GM12878 (cell line): ENCODE data around the gene FBXL17. TPM values are rescaled to one million over a fixed set of nuclear protein-coding genes. Genes with fewer than 3 reads are reported as not detected.

Experiments
- ATAC-seq: fragments of 200-7000 bp; cut with Tn5 transposase; 3 replicates; pipeline ENCODE4 v1.9.1; 2020; ENCODE audit warnings: mild to moderate bottlenecking, moderate library complexity
- BruUV-seq: library from RNA; stranded (reverse); fragments of 400-500 nt; replicated peaks from 2 replicates; lab custom pipeline; 2021; lab: Mats Ljungman, UMichigan
- CTCF ChIA-PET: fragments of 300-600 bp; sonication (Branson Sonifier 250); formaldehyde crosslinking; extraction: SDS; loops from one replicate; lab custom pipeline; 2021; ENCODE audit warnings: inconsistent platforms; lab: Yijun Ruan, JAX
- POLR2A ChIA-PET: fragments of 350-600 bp; formaldehyde crosslinking; extraction: SDS; loops from one replicate; lab custom pipeline; 2021; ENCODE audit warnings: inconsistent platforms; lab: Charles Lee
- RAD21 ChIA-PET: fragments of 300-600 bp; sonication (Branson Sonifier 250); formaldehyde crosslinking; loops from one replicate; lab custom pipeline; 2023; ENCODE audit warnings: antibody characterized with exemption; ENCODE audit not compliant: unreplicated experiment; lab: Charles Lee
- SMC1A ChIA-PET: fragments of 300-600 bp; sonication (Branson Sonifier 250); formaldehyde crosslinking; loops from one replicate; lab custom pipeline; 2023; ENCODE audit not compliant: unreplicated experiment, uncharacterized antibody; lab: Charles Lee
- DNase-seq: peaks from one replicate; pipeline ENCODE4 v3.0.0-alpha.2; 2011; ENCODE audit warnings: low read depth, low spot score
- FAIRE-seq: peaks from 3 replicates; lab custom pipeline; 2011; peaks lifted over from hg19 to GRCh38; lab: Jason Lieb, UNC
- H2AFZ ChIP-seq: 2 replicates; pipeline ENCODE4 v1.6.0; 2011; ENCODE audit warnings: low read depth, low read length, control low read depth; ENCODE audit not compliant: control insufficient read depth
- H3K27ac ChIP-seq: 2 replicates; pipeline ENCODE4 v1.5.1; 2011; ENCODE audit warnings: control low read depth; ENCODE audit not compliant: control insufficient read depth, insufficient read depth
- H3K27me3 ChIP-seq, 2 experiments: replicated peaks in 1 of 2; 2 replicates each; pipeline versions ENCODE4 v1.6.0 to v1.6.1; 2011; ENCODE audit warnings: low read length in 1 of 2; ENCODE audit not compliant: control insufficient read depth in 2 of 2, insufficient read depth in 2 of 2
- H3K36me3 ChIP-seq, 2 experiments: 2 replicates each; pipeline ENCODE4 v1.5.1; 2011; ENCODE audit warnings: low read length in 1 of 2; ENCODE audit not compliant: control insufficient read depth in 2 of 2, insufficient read depth in 2 of 2
- H3K4me1 ChIP-seq: 2 replicates; pipeline ENCODE4 v1.6.1; 2011; ENCODE audit warnings: mild to moderate bottlenecking, low read length, moderate library complexity, mixed read lengths; ENCODE audit not compliant: control insufficient read depth, insufficient read depth
- H3K4me2 ChIP-seq: 2 replicates; pipeline ENCODE4 v1.6.0; 2011; ENCODE audit warnings: control low read depth; ENCODE audit not compliant: control insufficient read depth, insufficient read depth
- H3K4me3 ChIP-seq: fragments of 200-600 bp; sonication (generic); 2 replicates; pipeline ENCODE4 v1.5.1; 2016
- H3K79me2 ChIP-seq: 2 replicates; pipeline ENCODE4 v1.6.0; 2011; ENCODE audit warnings: low read length; ENCODE audit not compliant: control insufficient read depth, insufficient read depth
- H3K9ac ChIP-seq: 2 replicates; pipeline ENCODE4 v1.8.0; 2011; ENCODE audit warnings: low read length, control low read depth, mixed read lengths; ENCODE audit not compliant: control insufficient read depth, insufficient read depth
- H3K9me3 ChIP-seq: replicated peaks from 3 replicates; pipeline ENCODE4 v1.5.1; 2011; ENCODE audit warnings: mild to moderate bottlenecking, low read length; ENCODE audit not compliant: control insufficient read depth, insufficient read depth
- H4K20me1 ChIP-seq: 2 replicates; pipeline ENCODE4 v1.6.0; 2011; ENCODE audit not compliant: control insufficient read depth, insufficient read depth
- ATF7 ChIP-seq: fragments of 450-650 bp; IDR thresholded peaks from 2 replicates; pipeline ENCODE4 v1.6.1; 2016; ENCODE audit warnings: low read depth, mild to moderate bottlenecking
- EP300 ChIP-seq, 2 experiments: fragments of 150-350 bp in 1 of 2; IDR thresholded peaks; 2 replicates each; pipeline ENCODE4 v1.6.1; 2011 to 2012; ENCODE audit warnings: low read depth in 2 of 2, low read length in 2 of 2, borderline replicate concordance in 1 of 2, improper control_type of control experiment in 1 of 2, inconsistent platforms in 1 of 2; ENCODE audit not compliant: control insufficient read depth in 1 of 2
- GABPA ChIP-seq: IDR thresholded peaks from 2 replicates; pipeline ENCODE4 v1.6.1; 2014; ENCODE audit warnings: antibody characterized with exemption, low read depth, mild to moderate bottlenecking, inconsistent platforms
- GATAD2B ChIP-seq: fragments of 450-650 bp; conservative IDR thresholded peaks from 2 replicates; pipeline ENCODE4 v1.6.1; 2017; ENCODE audit warnings: low read depth, mild to moderate bottlenecking, moderate library complexity
- HDAC2 ChIP-seq: fragments of 200-600 bp; sonication (generic); IDR thresholded peaks from 2 replicates; pipeline ENCODE4 v1.6.1; 2017
- IKZF1 ChIP-seq: fragments of 450-650 bp; conservative IDR thresholded peaks from 2 replicates; pipeline ENCODE4 v1.6.1; 2017; ENCODE audit warnings: antibody characterized with exemption, mild to moderate bottlenecking
- KLF5 ChIP-seq: fragments of 450-650 bp; IDR thresholded peaks from 2 replicates; pipeline ENCODE4 v1.6.1; 2014; ENCODE audit warnings: mild to moderate bottlenecking; ENCODE audit not compliant: partially characterized antibody
- LARP7 ChIP-seq: fragments of 450-650 bp; IDR thresholded peaks from 2 replicates; pipeline ENCODE4 v1.6.1; 2017; ENCODE audit warnings: mild to moderate bottlenecking
- MEF2A ChIP-seq: IDR thresholded peaks from 2 replicates; pipeline ENCODE4 v1.6.1; 2011; ENCODE audit warnings: low read depth, mild to moderate bottlenecking, low read length, moderate library complexity; ENCODE audit not compliant: insufficient read depth
- NFYB ChIP-seq: IDR thresholded peaks from 2 replicates; pipeline ENCODE4 v1.6.1; 2011; ENCODE audit warnings: low read depth, mild to moderate bottlenecking, low read length, improper control_type of control experiment, moderate library complexity; ENCODE audit not compliant: insufficient read depth
- NR2C1 ChIP-seq: fragments of 450-650 bp; IDR thresholded peaks from 2 replicates; pipeline ENCODE4 v1.6.1; 2017; ENCODE audit warnings: antibody characterized with exemption, mild to moderate bottlenecking, moderate library complexity
- PML ChIP-seq: IDR thresholded peaks from 2 replicates; pipeline ENCODE4 v1.6.1; 2012; ENCODE audit warnings: low read length, inconsistent platforms
- POLR2A ChIP-seq: IDR thresholded peaks from 2 replicates; pipeline ENCODE4 v1.6.1; 2011; ENCODE audit warnings: low read depth, mild to moderate bottlenecking, low read length
- POLR2AphosphoS5 ChIP-seq: IDR thresholded peaks from 2 replicates; pipeline ENCODE4 v1.6.1; 2011; ENCODE audit warnings: mild to moderate bottlenecking, low read length, inconsistent platforms
- ZBTB11 ChIP-seq: fragments of 450-650 bp; formaldehyde crosslinking; IDR thresholded peaks from 2 replicates; pipeline ENCODE4 v1.5.0; 2022; ENCODE audit warnings: mild to moderate bottlenecking, missing genetic modification characterization
- ZBTB4 ChIP-seq: fragments of 450-650 bp; formaldehyde crosslinking; IDR thresholded peaks from 2 replicates; pipeline ENCODE4 v1.4.0; 2022; ENCODE audit warnings: mild to moderate bottlenecking, moderate library complexity
- in situ Hi-C: fragments of 300-500 bp; cut with MboI; formaldehyde crosslinking; loops from 9 replicates; pipeline ENCODE4 v1.14.3; 2018; ENCODE audit warnings: mixed read lengths
- intact Hi-C: fragments of 100-400 bp; cut with micrococcal nuclease; formaldehyde crosslinking; loops from one replicate; pipeline ENCODE4 v1.14.2; 2022; ENCODE audit not compliant: unreplicated experiment
- polyA plus RNA-seq, 11 experiments: library from polyadenylated mRNA; depleted of rRNA in 4 of 11; unstranded in 6 of 11; stranded (reverse) in 5 of 11; fragments of >200 nt; fragmentation: Nextera tagmentation in 4 of 11; fragmentation: Illumina TruSeq in 1 of 11; extraction: Ambion mirVana in 4 of 11; extraction: Trizol in 1 of 11; gene quantifications; 1 replicate in 1 of 11; 2 replicates in 10 of 11; pipeline versions ENCODE4 v1.2.1 to v1.2.3, GENCODE V29; 2011 to 2016; ENCODE audit warnings: inconsistent platforms in 2 of 11, missing spikeins in 2 of 11, low read depth in 1 of 11
- total RNA-seq, 4 experiments: library from RNA; depleted of rRNA in 3 of 4; stranded (reverse); fragments of >200 nt in 3 of 4; fragmentation: Illumina TruSeq in 1 of 4; extraction: Trizol in 1 of 4; gene quantifications; 2 replicates each; pipeline versions ENCODE4 v1.2.1 to v1.2.3, GENCODE V29; 2013 to 2021
- TF ChIP-seq, protein P1 (sequence below): IDR thresholded peaks from 2 replicates; pipeline ENCODE4 v1.6.1; 2011; ENCODE audit warnings: borderline replicate concordance, low read depth, mild to moderate bottlenecking, moderate library complexity, mixed read lengths, low read length; ENCODE audit not compliant: insufficient read depth; ENCODE audit errors: extremely low read length

FBXL17 gene
- total and polyA plus RNA-seq, 10 of the 15 experiments (the other 5 are each of a cell fraction or from before 2014, with no cell fraction given) = 0.88 to 9.0 (median 4.4) TPM

DNA sequence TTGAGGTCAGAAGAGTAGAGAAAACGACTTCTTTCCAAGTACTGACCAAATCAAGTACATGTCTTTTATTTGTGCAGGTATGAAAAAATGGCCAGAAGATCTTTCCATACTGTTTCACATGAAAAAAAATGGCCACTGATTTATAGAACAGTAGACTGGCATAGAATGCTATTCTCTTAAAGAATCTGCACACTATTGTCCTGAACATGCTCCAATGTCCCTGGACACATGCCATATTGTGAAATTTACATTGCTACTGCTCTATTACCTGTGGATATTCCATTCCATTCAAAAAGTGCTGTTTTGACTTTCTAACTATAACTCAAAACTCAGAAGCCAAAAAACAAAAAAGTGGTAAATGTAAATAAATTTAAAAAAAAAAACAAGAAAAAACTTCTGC, 60.6 kb downstream of the FBXL17 start (continued):
- no peak for TF ChIP-seq ZBTB4 (CRISPR knock-in tag)
- no peak for TF ChIP-seq NR2C1
- no peak for TF ChIP-seq MEF2A

DNA sequence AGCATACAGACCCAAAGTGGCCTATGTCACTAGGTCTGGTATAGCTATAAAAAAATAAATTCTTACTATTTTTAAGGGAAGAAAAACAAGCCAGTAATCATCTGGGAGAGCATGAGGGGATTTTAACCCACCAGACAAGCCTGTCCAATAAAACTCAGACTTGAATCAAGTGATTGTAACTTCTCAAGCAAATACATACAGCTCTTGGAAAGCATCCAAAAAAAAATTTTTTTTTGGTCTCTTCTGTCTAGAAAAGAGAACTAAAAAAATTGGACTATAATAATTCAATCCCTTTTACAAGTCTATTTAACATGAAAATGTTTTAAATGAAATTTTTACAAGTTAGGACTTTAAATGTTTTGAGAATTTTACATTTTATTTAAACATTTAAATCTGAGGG, 61.7 kb downstream of the FBXL17 start:
- no peaks in the 10 kb centered on the region for H3K4me1 ChIP-seq
- no peak overlapping the region for H3K27ac ChIP-seq
- no peak overlapping the region for H3K9ac ChIP-seq
- H3K36me3 ChIP-seq = no peaks in the 10 kb centered on the region
- RAD21 ChIA-PET = no interaction called here
- no peaks in the 10 kb centered on the region for H3K9me3 ChIP-seq
- H3K27me3 ChIP-seq = no peaks in the 10 kb centered on the region
- no peaks in the 10 kb centered on the region for H3K79me2 ChIP-seq
- no peak overlapping the region for H3K4me2 ChIP-seq
- FAIRE-seq = no peak
- no TSS peak for BruUV-seq
- no peak overlapping the region for H3K4me3 ChIP-seq
- H4K20me1 ChIP-seq = no peaks in the 10 kb centered on the region
- no peak for ATAC-seq
- in situ Hi-C loops (no loop called here), intact Hi-C loops (no loop called here)
- CTCF ChIA-PET = interaction anchor here (1.1 to 1.3 kb wide), 2 partner anchors 10 to 25 kb away, joined by 4 read pairs; no protein-coding TSS in a partner anchor
- SMC1A ChIA-PET = no interaction called here
- POLR2A ChIA-PET = interaction anchor here (0.6 kb wide), 1 partner anchor 204 kb away, joined by 3 read pairs; no protein-coding TSS in a partner anchor
- H2AFZ ChIP-seq = no peak overlapping the region
- no peak for DNase-seq
- no peak for TF ChIP-seq GABPA
- TF ChIP-seq NR2C1 = no peak
- no peak for TF ChIP-seq PML
- TF ChIP-seq POLR2AphosphoS5 = no peak
- TF ChIP-seq ZBTB11 (CRISPR knock-in tag) = no peak
- TF ChIP-seq IKZF1 = no peak
- no peak for TF ChIP-seq EP300 (IDR thresholded peaks at IDR 0.05; ENCODE audit: borderline replicate concordance in 1 of 2, control insufficient read depth in 1 of 2, low read depth in 2 of 2, low read length in 2 of 2)
- no peak for TF ChIP-seq LARP7
- TF ChIP-seq NFYB = no peak
- no peak for TF ChIP-seq HDAC2
- TF ChIP-seq, protein P1, sequence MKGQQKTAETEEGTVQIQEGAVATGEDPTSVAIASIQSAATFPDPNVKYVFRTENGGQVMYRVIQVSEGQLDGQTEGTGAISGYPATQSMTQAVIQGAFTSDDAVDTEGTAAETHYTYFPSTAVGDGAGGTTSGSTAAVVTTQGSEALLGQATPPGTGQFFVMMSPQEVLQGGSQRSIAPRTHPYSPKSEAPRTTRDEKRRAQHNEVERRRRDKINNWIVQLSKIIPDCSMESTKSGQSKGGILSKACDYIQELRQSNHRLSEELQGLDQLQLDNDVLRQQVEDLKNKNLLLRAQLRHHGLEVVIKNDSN = no peak
- TF ChIP-seq KLF5 = no peak
- TF ChIP-seq ATF7 = no peak
- no peak for TF ChIP-seq POLR2A
- TF ChIP-seq GATAD2B = no peak
